Measurements from ENCODE around the gene SH3PXD2A.
"Not testable (repeated sequence)": the region's sequence is repeated elsewhere in the genome, so short reads cannot be mapped to it uniquely, and the experiment has no call there.

DNA sequence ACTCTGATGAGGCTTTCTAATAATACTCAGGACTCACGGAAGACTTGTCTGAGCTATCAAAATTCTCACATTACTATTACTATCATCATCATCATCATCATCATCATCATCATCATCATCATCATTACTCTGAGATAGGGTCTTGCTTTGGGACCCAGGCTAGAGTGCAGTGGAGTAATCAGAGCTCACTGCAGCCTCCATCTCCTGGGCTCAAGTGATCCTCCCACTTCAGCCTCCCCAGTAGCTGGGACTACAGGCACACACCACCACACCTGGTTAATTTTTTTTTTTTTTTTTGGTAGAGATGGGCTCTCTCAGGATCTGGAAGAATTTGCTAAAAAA lies 249.3 kb downstream of the SH3PXD2A start:
- 0 out of 4 replicates have a peak, but pooled peaks of 1 of the 2 experiments have one; percentile 3 for TF ChIP-seq CTCF (conservative IDR thresholded peaks at IDR 0.05; ENCODE audit: low read depth in 2 of 2)
- not testable (repeated sequence) for TF ChIP-seq ETS1 (IDR thresholded peaks at IDR 0.05); REST (IDR thresholded peaks at IDR 0.05; ENCODE audit: unreplicated experiment)
